ENCODE measurements around the gene JAK2. TPM values are rescaled to one million over a fixed set of nuclear protein-coding genes. Genes with fewer than 3 reads are reported as not detected.
"Not testable (repeated sequence)": the region's sequence is repeated elsewhere in the genome, so short reads cannot be mapped to it uniquely, and the experiment has no call there.

Gene JAK2
- polyA plus RNA-seq, 1 experiment: 9.2 TPM

DNA sequence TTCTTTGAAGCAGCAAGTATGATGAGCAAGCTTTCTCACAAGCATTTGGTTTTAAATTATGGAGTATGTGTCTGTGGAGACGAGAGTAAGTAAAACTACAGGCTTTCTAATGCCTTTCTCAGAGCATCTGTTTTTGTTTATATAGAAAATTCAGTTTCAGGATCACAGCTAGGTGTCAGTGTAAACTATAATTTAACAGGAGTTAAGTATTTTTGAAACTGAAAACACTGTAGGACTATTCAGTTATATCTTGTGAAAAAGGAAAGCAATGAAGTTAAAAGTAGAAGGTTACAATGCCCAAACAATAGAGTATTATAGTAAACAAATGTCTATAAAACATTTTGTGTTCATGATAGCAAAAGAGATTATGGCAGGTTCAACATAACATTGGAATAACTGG lies 88.6 kb downstream of the JAK2 start:
- no peaks in the 10 kb centered on the region for H3K27me3 ChIP-seq (ENCODE audit: control insufficient read depth, insufficient read depth, low read length)
- no peaks in the 10 kb centered on the region for H3K9me3 ChIP-seq (ENCODE audit: control insufficient read depth, insufficient read depth, low read length)
- no peak for TF ChIP-seq CTCF (IDR thresholded peaks at IDR 0.05; ENCODE audit: low read depth, low read length)
- no peak overlapping the region for H3K27ac ChIP-seq (ENCODE audit: low read depth, low read length)
- CTCF ChIA-PET: no interaction called here
- POLR2A ChIA-PET: no interaction called here
- DNase-seq (ENCODE audit: low read depth, low spot score): no peak
- H3K4me3 ChIP-seq (ENCODE audit: low read depth, low read length): no peak overlapping the region

- Histone ChIP-seq H3K9me3 (ENCODE audit: control insufficient read depth, insufficient read depth, low read length) (no peaks in the 10 kb centered on the region; the same call in 1 of the 2 replicates), H3K27me3 (ENCODE audit: control insufficient read depth, insufficient read depth, low read length) (no peaks in the 10 kb centered on the region), H3K4me3 (ENCODE audit: low read depth, low read length) (no peak overlapping the region), H3K27ac (ENCODE audit: low read depth, low read length) (no peak overlapping the region)
- POLR2A ChIA-PET: no interaction called here
- CTCF ChIA-PET: no interaction called here
- no peak for DNase-seq (ENCODE audit: low read depth, low spot score)
- TF ChIP-seq CTCF (IDR thresholded peaks at IDR 0.05; ENCODE audit: low read depth, low read length): no peak
These were observed 100.9 kb downstream of the JAK2 start for GRCh38 chr9:5085993-5086392.

DNA sequence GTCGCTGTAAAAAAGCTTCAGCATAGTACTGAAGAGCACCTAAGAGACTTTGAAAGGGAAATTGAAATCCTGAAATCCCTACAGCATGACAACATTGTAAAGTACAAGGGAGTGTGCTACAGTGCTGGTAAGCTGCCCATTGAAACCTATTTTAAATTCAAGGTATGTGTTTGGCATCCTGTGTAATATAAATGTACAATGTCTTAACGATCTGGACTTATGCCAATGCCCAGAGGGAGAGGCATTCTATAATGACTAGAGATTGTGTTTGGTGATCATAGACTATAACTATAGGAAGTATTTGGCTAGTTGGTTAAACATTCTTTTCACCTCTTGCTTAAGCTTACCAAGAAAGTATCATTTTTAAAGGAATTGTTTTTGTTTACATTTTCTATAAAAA lies 104.7 kb downstream of the JAK2 start:
- CTCF ChIA-PET: interaction anchor here (1.3 kb wide), 1 partner anchor 330 kb away, joined by 5 read pairs; no protein-coding TSS in a partner anchor
- H3K27me3 ChIP-seq (ENCODE audit: control insufficient read depth, insufficient read depth, low read length): no peaks in the 10 kb centered on the region
- DNase-seq (ENCODE audit: low read depth, low spot score): no peak
- H3K27ac ChIP-seq (ENCODE audit: low read depth, low read length): no peak overlapping the region
- H3K9me3 ChIP-seq (ENCODE audit: control insufficient read depth, insufficient read depth, low read length): no peaks in the 10 kb centered on the region; the same call in 1 of the 2 replicates
- POLR2A ChIA-PET: no interaction called here
- no peak overlapping the region for H3K4me3 ChIP-seq (ENCODE audit: low read depth, low read length)
- TF ChIP-seq CTCF (IDR thresholded peaks at IDR 0.05; ENCODE audit: low read depth, low read length): no peak

DNA sequence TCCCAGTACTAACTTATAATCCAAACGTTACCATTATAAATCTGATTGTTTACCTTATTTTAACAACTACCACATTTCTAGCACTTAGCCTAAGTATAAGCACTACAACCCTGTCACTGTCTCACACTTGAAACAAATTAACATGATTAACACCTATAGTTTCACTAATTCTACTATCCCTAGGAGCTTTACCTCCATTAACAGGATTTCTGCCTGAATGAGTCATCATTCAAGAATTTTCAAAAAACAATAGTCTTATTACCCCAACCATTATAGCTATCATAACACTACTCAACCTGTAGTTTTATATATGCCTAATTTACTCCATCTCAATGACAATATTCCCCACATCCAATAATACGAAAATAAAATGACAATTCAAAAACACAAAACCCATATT lies 110.7 kb downstream of the JAK2 start:
- TF ChIP-seq CTCF (IDR thresholded peaks at IDR 0.05; ENCODE audit: low read depth, low read length): no peak

GRCh38 chr9:5099466-5099865 lies 114.4 kb downstream of the JAK2 start:
- Histone ChIP-seq H3K9me3 (ENCODE audit: control insufficient read depth, insufficient read depth, low read length) (peaks cover 5% of the 10 kb centered on the region; the same call in 1 of the 2 replicates), H3K27me3 (ENCODE audit: control insufficient read depth, insufficient read depth, low read length) (no peaks in the 10 kb centered on the region), H3K27ac (ENCODE audit: low read depth, low read length) (no peak overlapping the region), H3K4me3 (ENCODE audit: low read depth, low read length) (no peak overlapping the region)
- DNase-seq (ENCODE audit: low read depth, low spot score): no peak
- POLR2A ChIA-PET: no interaction called here
- TF ChIP-seq CTCF (IDR thresholded peaks at IDR 0.05; ENCODE audit: low read depth, low read length): no peak
- CTCF ChIA-PET: no interaction called here

More for the DNA sequence above, 110.7 kb downstream of the JAK2 start:
- no peak overlapping the region for H3K27ac ChIP-seq (ENCODE audit: low read depth, low read length)
- POLR2A ChIA-PET: no interaction called here
- H3K27me3 ChIP-seq (ENCODE audit: control insufficient read depth, insufficient read depth, low read length): no peaks in the 10 kb centered on the region
- H3K4me3 ChIP-seq (ENCODE audit: low read depth, low read length): no peak overlapping the region
- CTCF ChIA-PET: no interaction called here
- no peaks in the 10 kb centered on the region for H3K9me3 ChIP-seq (ENCODE audit: control insufficient read depth, insufficient read depth, low read length)
- no peak for DNase-seq (ENCODE audit: low read depth, low spot score)

GRCh38 chr9:5101127-5101526 lies 116.1 kb downstream of the JAK2 start:
- H3K27me3 ChIP-seq (ENCODE audit: control insufficient read depth, insufficient read depth, low read length); CTCF ChIA-PET; POLR2A ChIA-PET: not testable (repeated sequence)

GRCh38 chr9:5106517-5106916 lies 121.4 kb downstream of the JAK2 start:
- CTCF ChIA-PET; POLR2A ChIA-PET; H3K4me3 ChIP-seq (ENCODE audit: low read depth, low read length): not testable (repeated sequence)

More at GRCh38 chr9:5101127-5101526, 116.1 kb downstream of the JAK2 start:
- not testable (repeated sequence) for H3K27ac ChIP-seq (ENCODE audit: low read depth, low read length); DNase-seq (ENCODE audit: low read depth, low spot score); H3K4me3 ChIP-seq (ENCODE audit: low read depth, low read length); H3K9me3 ChIP-seq (ENCODE audit: control insufficient read depth, insufficient read depth, low read length)

More at GRCh38 chr9:5106517-5106916, 121.4 kb downstream of the JAK2 start:
- not testable (repeated sequence) for H3K27me3 ChIP-seq (ENCODE audit: control insufficient read depth, insufficient read depth, low read length); DNase-seq (ENCODE audit: low read depth, low spot score); H3K27ac ChIP-seq (ENCODE audit: low read depth, low read length)
- H3K9me3 ChIP-seq (ENCODE audit: control insufficient read depth, insufficient read depth, low read length): peaks cover 10% of the 10 kb centered on the region
